Measurements from ENCODE around the gene RBM14. TPM values are rescaled to one million over a fixed set of nuclear protein-coding genes. Genes with fewer than 3 reads are reported as not detected.
"Not testable (repeated sequence)": the region's sequence is repeated elsewhere in the genome, so short reads cannot be mapped to it uniquely, and the experiment has no call there.

The RBM14 gene, protein sequence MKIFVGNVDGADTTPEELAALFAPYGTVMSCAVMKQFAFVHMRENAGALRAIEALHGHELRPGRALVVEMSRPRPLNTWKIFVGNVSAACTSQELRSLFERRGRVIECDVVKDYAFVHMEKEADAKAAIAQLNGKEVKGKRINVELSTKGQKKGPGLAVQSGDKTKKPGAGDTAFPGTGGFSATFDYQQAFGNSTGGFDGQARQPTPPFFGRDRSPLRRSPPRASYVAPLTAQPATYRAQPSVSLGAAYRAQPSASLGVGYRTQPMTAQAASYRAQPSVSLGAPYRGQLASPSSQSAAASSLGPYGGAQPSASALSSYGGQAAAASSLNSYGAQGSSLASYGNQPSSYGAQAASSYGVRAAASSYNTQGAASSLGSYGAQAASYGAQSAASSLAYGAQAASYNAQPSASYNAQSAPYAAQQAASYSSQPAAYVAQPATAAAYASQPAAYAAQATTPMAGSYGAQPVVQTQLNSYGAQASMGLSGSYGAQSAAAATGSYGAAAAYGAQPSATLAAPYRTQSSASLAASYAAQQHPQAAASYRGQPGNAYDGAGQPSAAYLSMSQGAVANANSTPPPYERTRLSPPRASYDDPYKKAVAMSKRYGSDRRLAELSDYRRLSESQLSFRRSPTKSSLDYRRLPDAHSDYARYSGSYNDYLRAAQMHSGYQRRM
- total RNA-seq = 35.2 TPM
- long read RNA-seq, transcript RBM14-201 (3 exons, 2,828 nt) = major isoform, 11 of 31 reads
- long read RNA-seq, partial matches to known transcripts = 19 of 31 reads
- long read RNA-seq, other reads (novel, unspliced or antisense) = 1 of 31 reads

DNA sequence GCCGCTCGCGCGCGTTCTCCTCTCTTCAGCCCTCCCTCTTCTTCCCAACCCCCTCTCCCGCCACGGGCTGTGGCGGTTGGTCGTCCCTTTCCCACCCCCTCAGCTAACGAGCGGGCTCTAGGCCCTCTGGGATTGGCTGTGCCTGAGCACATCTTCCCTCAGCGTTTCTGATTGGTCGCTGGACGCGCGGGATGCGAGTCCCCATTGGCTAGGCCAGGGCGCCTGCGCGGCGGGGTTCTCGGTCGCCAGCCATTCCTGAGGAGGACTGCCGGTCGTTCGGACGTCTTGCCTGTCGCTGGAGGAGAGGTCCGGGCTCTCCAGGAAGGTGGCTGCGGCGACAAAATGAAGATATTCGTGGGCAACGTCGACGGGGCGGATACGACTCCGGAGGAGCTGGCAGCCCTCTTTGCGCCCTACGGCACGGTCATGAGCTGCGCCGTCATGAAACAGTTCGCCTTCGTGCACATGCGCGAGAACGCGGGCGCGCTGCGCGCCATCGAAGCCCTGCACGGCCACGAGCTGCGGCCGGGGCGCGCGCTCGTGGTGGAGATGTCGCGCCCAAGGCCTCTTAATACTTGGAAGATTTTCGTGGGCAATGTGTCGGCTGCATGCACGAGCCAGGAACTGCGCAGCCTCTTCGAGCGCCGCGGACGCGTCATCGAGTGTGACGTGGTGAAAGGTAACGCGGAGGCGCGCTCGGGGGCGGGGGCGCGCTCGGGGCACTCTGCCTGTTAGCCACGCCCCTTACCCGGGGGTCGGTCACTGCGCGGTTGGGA, at the start of gene RBM14:
Gene RBM14, plus strand, starts transcription at position 252 of the 776 bp plus-strand sequence. Its CDS starts 91 bp downstream, at position 343.
- intact Hi-C loops (cut with DNase I) = loop anchor here (1.0 kb wide), 2 partner anchors 22 to 62 kb away; partner anchors contain the start of gene RBM4

DNA sequence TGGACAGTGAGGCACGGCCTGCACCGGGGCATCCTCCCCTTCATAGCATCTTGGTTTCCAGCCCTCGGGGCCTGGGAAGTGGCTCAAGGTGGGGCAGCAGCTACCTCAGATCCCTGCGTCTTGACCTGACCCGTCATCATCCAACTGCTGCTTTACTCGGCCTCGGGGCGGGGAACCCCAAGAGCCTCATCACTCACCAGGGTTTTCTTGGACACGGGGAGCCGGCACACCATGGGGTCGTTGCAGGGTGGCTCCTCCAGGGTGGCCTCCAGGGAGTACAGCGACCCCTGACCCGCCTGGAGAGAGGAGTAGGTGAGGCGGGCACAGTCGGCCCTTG, 48.7 kb upstream of the RBM14 start:
- DNase-seq (ENCODE audit: low spot score) = no peak
- intact Hi-C loops (cut with DNase I) = no loop called here

More for the DNA sequence above, at the start of gene RBM14:
- DNase-seq (ENCODE audit: low spot score) = peak; percentile 99

DNA sequence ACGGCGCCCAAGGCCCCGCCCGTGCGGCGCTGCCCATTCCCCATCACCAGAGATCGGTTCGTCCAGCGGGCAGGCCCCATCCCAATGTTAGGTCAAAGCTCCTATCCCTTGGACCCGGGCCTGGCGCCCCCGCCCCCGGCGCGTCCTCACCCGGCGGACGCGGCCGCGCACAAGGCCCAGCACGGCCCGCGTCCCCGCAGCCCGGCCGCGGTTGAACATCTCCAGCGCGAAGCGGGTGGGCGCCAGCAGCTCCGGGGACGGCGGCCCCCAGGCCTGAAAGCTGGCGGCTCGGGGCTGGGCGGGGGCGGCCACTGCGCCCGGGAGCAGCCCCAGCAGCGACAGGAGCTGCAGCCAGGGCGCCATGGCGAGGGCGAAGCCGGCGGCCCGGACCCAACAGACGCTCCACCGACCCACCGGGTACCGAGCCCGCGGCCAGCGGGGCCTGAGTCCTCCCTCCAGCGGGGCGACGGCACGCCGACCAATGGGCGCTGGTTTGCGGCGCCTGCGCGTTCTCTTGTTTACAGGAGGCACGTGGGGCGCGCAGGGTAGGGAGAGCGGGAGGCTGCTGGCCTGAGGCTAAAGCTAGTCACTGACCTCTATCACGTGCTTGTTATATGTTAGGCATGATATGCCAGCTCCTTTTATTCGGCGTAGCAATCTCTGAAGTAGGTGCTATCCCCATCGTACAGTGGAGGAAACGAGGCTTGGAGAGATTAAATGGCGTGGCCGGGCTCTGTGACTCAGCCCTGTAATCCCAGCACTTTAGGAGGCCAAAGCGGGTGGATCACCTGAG, 48.1 kb upstream of the RBM14 start, which contains the start of gene CTSF:
Gene CTSF, minus strand, starts transcription at position 483 of the 793 bp plus-strand sequence. Its CDS starts 120 bp downstream, at position 363.
- DNase-seq (ENCODE audit: low spot score) = peak; percentile 89
- intact Hi-C loops (cut with DNase I) = no loop called here

DNA sequence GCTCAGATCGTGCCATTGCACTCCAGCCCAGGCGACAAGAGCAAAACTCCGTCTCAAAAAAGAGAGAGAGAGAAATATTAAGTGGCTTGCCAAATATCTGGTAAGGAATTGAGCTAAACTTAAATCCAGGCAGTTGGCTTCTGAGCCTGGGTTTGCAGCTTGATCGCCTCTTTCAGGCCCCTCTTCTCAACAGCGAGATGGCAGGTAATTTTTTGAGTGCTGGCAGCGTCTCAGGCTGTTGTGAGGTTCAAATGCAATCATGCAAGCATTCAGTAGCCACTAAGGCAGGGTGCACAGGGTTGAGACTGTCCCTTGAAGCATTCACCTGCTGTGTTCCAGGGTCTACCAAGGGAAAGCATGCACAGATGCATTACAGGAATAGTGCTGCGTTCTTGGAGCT, 47.4 kb upstream of the RBM14 start:
- no peak for DNase-seq (ENCODE audit: low spot score)
- intact Hi-C loops (cut with DNase I) = no loop called here

DNA sequence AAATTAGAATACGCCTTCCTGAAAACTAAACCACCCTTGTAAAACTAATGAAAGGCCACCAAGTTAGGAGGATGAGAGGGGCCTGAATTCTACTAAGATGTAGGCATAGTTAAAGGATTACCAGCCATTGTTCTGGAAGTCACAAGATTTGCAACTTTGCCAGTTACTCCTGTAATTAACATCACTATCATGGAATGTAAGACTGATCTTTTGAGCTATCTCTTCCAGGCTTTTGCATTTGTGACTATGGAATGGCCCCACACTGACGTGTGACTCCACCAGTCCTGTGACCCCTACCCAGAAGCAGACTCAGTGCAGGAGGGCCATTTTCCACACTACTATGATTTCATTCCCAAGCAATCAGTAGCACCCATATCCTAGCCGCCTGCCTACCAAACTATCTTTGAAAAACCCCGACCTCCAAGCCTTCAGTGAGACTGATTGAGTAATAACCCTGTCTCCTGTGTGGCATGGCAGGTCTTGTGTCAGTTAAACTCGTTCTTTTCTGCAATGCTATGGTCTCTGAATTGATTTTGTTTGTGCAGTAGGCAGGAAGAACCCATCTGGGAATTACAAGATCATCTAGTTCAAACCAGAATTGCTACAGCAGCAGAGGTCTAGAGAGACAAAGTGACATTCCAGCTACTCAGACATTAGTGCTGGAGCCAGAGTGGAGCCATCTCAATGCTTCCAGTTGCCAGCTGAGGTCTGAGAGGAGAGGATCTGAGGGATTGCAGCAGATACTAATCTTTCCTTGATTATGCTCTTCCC, 46.2 kb upstream of the RBM14 start:
- no peak for DNase-seq (ENCODE audit: low spot score)
- intact Hi-C loops (cut with DNase I) = loop anchor here (10.0 kb wide), 1 partner anchor 265 kb away; no protein-coding TSS in a partner anchor

DNA sequence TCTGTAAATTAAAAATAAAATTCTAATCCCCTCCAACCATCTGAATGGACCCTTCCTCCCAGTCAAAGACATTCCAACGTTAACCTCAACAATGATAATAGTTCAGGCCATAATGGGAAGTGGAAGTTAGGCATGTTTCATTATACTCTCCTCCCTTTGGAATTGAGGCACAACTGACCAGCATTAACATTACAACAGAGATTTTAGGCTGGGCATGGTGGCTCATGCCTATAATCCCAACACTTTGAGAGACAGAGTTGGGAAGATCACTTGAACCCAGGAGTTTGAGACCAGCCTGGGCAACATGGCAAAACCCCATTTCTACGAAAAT, 45.6 kb upstream of the RBM14 start:
- no peak for DNase-seq (ENCODE audit: low spot score)
- intact Hi-C loops (cut with DNase I) = loop anchor here (10.0 kb wide), 1 partner anchor 264 kb away; no protein-coding TSS in a partner anchor

DNA sequence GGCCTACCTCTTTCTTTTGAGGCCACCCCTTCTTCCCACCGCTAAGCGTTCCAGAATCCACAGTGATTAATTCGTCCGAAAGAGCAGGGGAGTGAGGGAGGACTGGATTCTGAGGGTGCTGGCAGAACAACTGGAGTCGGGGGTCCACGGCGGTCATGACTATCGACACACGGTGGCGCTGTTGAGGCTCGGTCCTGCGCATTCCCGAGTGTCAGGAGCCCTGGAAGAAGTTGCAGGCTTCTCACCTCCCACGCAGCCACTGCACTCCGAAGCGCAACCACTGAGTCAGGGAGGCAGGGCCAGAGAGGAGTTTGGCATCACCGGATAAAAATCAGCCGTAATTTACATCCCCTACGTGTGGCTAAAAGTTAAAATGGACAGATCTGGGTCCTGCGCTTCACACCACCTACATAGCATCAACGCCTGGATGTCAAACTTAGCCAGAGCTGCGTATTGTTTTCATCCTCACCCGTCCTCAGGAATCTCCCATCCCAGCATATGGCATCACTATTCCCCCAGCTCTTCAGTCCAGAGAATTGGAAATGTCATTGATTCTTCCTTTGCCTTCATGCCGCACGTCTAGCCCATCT, 37.3 kb upstream of the RBM14 start:
- intact Hi-C loops (cut with DNase I) = loop anchor here (1.0 to 10.0 kb wide), 2 partner anchors 99 to 256 kb away; no protein-coding TSS in a partner anchor
- DNase-seq (ENCODE audit: low spot score) = peak; percentile 87

DNA sequence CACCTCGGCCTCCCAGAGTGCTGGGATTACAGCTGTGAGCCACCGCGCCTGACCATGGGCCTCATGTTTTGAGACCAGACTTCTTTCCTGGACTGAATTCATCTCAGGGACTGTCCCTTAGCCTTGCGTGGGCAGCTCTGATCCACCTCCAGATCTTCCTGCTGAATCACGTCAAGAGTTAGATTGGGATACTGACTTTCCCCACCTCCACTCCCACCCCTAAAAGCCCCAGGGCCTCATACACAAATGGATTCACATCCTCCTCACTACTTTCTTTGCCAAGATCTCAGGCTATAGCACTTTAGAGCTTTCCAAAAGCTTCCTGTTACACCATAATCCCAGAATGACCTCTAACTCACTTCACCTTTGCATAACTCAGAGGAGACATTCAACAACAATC, 35.6 kb upstream of the RBM14 start:
- intact Hi-C loops (cut with DNase I) = no loop called here
- DNase-seq (ENCODE audit: low spot score) = no peak

DNA sequence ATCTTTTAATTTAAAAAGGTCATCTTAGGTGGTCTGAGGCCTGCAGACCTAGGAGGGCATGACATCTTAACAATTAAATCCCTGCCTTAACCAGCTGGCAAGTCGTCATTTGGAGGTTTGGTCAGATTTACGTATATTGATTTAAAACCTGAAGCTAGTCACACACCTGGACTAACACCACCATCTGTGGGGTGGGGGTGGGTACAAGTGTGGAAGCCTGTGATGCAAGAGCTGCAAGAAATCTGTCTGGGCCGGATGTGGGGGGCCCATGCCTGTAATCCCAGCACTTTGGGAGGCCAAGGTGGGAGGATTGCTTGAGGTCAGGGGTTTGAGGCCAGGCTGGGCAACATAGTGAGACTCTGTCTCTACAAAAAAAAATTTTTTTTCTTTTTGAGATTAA, 35.2 kb upstream of the RBM14 start:
- intact Hi-C loops (cut with DNase I) = no loop called here
- no peak for DNase-seq (ENCODE audit: low spot score)

DNA sequence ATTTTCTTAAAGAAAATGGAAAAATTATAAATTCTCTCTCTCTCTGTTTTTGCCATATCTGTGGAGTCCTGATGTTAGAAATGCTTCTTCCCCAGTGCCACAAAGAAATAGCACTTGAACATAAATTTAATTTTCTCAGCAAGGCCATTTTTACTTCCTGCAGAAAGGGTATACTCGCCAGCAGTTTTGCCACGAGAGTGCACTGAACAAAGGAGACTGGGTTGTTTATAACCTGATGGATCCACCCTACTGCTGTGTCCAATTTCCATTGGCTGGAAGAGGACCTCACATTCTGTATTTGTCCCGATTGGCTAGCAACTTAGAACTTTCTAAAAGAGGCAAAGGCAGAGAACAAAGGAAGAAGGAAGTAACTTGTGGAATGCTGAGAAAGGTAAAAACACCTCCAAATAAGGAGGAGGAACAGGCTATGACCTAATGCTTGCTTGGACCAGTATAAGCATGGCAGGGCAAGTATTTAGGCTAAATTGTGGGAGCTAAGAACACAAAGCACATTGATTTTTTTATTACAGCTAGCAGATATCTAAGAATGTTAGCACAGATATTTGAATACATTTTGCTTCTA, 33.8 kb upstream of the RBM14 start:
- intact Hi-C loops (cut with DNase I); DNase-seq (ENCODE audit: low spot score): not testable (repeated sequence)

DNA sequence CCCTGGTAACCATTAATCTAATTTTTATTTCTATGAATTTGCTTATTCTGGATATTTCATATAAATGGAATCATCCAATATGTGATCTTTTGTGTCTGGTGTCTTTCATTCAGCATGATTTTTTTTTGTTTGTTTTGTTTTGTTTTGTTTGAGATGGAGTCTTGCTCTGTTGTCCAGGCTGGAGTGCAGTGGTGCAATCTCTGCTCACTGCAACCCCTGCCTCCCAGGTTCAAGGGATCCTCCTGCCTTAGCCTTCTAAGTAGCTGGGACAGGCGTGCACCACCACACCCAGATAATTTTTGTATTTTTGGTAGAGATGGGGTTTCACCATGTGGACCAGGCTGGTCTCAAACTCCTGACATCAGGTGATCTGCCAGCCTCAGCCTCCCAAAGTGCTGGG, 31.0 kb upstream of the RBM14 start:
- intact Hi-C loops (cut with DNase I); DNase-seq (ENCODE audit: low spot score): not testable (repeated sequence)

DNA sequence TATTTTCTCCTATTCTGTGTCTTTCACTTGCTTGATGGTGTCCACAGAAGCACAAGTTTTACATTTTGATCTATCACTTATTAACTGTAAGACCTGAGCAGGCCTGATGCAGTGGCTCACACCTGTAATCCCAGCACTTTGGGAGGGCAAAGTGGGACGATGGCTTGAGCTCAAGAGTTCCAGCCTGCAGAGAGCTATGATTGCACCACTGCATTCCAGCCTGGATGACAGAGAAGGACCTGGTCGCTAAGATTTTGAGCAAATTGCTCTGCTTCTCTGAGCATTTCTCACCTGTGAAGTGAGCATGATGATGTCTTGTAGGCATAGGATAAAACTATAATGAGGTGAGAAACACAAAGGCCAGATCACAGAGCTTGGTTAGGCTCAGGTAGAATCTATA, 30.3 kb upstream of the RBM14 start:
- no peak for DNase-seq (ENCODE audit: low spot score)
- intact Hi-C loops (cut with DNase I) = no loop called here

DNA sequence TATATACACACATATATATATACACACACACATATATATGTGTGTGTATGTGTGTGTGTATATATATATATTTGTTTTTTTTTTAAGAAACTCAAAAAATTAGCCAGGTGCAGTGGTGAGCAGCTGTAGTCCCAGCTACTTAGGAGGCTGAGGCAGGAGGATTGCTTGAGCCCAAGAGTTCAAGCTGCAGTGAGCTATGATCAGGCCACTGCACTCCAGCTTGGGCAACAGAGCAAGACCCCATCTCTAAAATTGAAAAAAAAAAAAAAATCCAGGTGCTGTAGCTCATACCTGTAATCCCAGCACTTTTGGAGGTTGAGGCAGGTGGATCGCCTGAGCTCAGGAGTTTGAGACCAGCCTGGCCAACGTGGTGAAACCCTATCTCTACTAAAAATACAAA, 27.1 kb upstream of the RBM14 start:
- DNase-seq (ENCODE audit: low spot score); intact Hi-C loops (cut with DNase I): not testable (repeated sequence)

DNA sequence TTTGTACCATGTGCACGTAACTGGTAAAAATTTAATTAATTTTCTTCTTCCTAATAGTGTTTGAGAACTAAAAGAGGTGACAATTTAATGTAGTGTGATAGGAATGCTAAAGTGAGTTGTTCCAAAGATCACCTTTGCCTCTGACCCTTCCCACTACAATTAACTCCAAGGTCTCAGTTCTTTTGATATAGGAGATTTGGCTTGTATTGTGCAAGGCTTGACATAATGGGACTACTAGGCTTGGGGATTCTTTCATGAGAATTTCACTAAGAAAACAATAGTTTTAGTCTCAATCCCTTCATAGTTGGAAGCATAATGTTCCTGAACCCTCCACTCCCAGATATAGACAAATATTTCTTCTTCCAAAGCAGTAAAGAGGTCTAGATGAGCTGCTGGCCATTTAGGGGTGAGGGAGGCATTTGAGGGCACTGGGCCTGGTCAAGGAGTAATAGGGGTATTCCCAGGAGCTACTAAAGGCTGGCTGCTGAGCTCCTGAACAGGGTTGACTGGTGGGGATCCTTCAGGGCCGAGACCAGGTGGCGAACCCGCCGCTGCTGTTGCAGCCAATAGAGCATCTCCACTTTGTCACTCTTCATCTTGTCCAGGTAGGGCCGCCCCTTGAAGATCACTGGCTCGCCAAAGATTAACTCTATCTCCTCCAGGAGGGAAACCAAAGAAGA, 26.3 kb upstream of the RBM14 start:
- intact Hi-C loops (cut with DNase I) = loop anchor here (5.0 kb wide), 1 partner anchor 87 kb away; the partner anchor contains the start of gene RBM4B

DNA sequence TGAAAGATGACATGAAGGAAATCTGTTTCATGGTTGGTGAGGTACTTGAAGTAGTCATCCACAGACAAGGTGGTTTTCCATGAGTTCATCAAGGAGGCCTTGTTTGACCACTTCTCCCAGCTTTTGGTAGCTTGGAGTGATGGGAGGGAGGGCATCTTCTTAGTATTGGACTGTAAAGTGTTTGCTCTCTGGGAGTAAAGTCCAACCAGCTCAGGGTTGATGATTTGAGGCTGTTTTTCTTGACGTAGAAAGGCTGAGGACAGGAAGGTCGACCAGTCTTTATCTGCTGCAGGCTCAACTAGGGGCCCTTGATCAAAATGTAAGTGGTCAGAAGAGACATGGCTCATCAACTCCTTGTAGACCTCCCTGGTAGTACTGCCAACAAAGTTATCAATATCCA, 25.3 kb upstream of the RBM14 start:
- intact Hi-C loops (cut with DNase I) = loop anchor here (5.0 kb wide), 1 partner anchor 86 kb away; the partner anchor contains the start of gene RBM4B

More for the DNA sequence above, 26.3 kb upstream of the RBM14 start:
- DNase-seq (ENCODE audit: low spot score) = no peak

DNA sequence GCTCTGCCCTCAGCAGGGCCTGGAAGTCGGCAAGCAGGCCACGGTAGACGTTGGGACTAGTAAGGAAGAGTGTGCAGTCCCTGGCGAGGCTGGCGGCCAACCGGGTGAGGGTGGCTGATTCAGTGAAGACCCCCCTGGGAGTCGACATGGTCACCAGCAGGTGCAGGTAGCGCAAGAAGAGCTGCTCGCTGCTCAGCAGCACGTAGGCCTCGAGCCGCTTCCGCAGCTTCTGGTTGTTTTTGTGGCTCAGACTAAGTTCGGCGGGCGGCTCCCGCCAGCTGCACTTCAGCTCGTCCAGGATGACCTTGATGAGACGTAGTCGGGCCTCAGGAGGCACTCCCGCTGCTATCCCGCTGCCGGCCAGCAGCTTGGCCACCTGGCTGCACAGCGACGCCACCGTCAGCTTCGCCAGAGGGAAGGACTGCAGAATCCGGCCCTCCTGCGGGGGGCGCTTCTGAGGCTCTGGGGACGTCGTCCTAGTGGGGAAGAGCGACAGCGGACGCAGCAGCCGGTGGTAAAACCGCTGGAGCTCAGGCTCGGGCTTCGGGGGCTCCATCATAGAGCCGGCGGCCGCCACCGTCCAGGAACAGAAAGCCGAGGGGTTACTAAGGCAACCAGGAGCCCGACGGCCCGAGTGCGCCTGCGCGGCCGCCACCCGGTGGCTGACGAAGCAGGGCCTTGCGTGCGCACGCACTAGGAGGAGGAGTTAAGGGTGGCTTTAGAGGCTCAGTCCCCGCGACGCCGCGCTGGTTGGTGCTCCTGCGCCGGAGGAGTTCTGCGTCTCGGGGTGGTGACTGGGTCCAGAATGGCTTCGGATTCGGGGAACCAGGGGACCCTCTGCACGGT, 23.8 kb upstream of the RBM14 start, which contains the start of the genes CCDC87 and CCS:
Gene CCDC87, minus strand, starts transcription at position 607 of the 846 bp plus-strand sequence. Its CDS starts 48 bp downstream, at position 559.
Gene CCS, plus strand, starts transcription at position 729 of the 846 bp plus-strand sequence. Its CDS starts 77 bp downstream, at position 806.
- intact Hi-C loops (cut with DNase I) = loop anchor here (5.0 kb wide), 1 partner anchor 85 kb away; the partner anchor contains the start of gene RBM4B
- DNase-seq (ENCODE audit: low spot score) = peak; percentile 99

More for the DNA sequence above, 25.3 kb upstream of the RBM14 start:
- DNase-seq (ENCODE audit: low spot score) = no peak

Measured in cardiac septum (tissue), 1 donor.